HG03558 (cell line): Measurements from ENCODE around the gene DCTN3.
"Not testable (repeated sequence)": the region's sequence is repeated elsewhere in the genome, so short reads cannot be mapped to it uniquely, and the experiment has no call there.

ENCODE experiments used
- ATAC-seq: cut with Tn5 transposase; IDR thresholded peaks from one replicate; pipeline ENCODE4 v1.9.1; 2021; ENCODE audit warnings: moderate number of reproducible peaks; ENCODE audit not compliant: unreplicated experiment; ENCODE audit errors: extremely low read depth

Gene DCTN3

GRCh38 chr9:34647651-34648050 is 27.4 kb upstream of the DCTN3 start:
- no peak for ATAC-seq

DNA sequence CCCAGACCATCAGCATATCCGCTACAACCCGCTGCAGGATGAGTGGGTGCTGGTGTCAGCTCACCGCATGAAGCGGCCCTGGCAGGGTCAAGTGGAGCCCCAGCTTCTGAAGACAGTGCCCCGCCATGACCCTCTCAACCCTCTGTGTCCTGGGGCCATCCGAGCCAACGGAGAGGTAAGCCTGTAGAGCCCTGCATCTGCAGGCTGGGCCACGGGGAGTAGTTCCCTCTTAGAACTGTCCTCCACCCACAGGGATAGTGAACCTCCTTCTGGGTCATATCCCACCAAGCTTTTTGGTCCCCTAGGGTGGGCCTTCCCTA is 26.7 kb upstream of the DCTN3 start:
- no peak for ATAC-seq

DNA sequence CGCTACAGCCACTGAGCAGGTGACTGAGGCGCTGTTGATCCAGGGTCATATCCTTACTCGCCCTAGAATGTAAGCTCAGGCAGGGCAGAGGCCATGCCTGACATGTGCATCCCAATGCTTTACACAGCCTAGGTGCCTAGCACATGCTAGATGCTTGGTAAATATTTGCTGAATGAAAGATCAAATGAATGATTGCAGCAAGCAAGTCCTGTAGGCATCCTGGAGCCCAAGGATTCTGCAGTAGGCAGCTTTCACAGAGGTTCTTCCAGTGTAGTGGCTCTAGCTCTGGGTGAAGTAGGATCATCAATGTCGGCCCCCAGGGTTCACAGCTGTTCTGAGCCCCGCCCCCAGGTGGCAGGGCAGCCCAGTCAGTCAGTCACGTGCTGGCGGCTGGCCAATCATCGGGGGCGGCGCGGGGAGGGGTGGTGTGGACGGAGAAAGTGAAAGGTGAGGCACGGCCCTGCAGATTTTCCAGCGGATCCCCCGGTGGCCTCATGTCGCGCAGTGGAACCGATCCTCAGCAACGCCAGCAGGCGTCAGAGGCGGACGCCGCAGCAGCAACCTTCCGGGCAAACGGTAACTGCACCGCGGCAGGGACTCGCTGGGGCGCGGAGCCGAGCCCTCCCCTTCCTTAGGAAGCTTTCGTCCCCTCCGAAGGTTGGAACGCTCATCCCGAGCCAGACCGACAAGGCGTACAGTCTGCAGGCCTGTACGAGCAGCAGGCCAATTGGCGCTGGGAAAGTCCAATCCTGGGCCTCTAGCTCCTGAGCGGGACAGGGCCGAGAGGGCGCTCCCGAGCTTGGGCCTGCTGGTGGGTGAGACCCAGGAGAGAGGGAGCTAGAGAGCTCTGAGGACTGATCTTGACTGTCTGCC is 26.2 kb upstream of the DCTN3 start, which contains the start of gene GALT:
TSS of gene GALT (plus strand) at position 465 of the 873 bp plus-strand sequence. CDS start at position 495, 30 bp downstream.
- ATAC-seq, result peak; percentile 51

DNA sequence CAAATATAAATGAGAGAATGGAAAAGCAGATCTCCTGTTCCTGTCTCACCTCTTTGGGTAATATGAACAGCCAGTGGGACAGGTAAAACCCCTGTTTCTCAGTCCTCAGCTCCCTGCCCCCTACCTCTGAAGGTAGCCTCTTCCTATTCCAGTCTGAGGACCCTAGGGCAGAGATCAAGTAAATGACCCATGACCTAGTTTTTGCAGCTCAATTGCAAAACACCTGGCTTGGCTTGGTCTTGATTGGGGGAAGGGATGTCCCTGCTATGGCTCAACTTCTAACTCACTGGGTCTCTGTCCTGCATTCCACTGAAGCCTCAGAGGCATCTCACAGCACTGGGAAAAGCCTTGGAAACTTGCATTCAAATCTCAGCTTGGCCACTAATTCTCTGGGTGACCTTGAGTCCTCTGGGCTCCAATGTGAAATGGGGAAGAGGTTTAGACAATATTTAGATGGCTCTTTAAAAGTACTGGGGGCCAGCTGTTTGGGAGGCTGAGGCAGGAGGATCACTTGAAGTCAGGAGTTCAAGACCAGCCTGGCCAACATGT is 24.5 kb upstream of the DCTN3 start:
- ATAC-seq, result no peak

GRCh38 chr9:34642679-34643078 is 22.4 kb upstream of the DCTN3 start:
- ATAC-seq, result no peak

- not testable (repeated sequence) for ATAC-seq
Measured at GRCh38 chr9:34639322-34639721, 19.0 kb upstream of the DCTN3 start.

DNA sequence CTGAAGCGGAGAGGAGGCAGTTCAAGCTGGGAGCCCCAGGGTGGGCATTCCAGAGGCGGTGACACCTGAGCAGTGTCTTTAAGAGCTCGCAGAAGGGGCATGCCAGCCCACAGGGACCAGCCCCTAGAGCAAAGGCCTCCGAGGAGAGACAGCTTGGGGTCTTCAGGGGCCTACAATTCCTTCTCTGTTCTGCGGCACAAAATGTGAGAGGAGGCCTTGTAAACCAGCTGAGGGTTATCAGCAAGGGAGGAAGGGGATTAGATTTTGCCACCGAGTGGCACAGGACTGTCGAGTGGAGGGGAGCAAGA is 17.8 kb upstream of the DCTN3 start:
- no peak for ATAC-seq

DNA sequence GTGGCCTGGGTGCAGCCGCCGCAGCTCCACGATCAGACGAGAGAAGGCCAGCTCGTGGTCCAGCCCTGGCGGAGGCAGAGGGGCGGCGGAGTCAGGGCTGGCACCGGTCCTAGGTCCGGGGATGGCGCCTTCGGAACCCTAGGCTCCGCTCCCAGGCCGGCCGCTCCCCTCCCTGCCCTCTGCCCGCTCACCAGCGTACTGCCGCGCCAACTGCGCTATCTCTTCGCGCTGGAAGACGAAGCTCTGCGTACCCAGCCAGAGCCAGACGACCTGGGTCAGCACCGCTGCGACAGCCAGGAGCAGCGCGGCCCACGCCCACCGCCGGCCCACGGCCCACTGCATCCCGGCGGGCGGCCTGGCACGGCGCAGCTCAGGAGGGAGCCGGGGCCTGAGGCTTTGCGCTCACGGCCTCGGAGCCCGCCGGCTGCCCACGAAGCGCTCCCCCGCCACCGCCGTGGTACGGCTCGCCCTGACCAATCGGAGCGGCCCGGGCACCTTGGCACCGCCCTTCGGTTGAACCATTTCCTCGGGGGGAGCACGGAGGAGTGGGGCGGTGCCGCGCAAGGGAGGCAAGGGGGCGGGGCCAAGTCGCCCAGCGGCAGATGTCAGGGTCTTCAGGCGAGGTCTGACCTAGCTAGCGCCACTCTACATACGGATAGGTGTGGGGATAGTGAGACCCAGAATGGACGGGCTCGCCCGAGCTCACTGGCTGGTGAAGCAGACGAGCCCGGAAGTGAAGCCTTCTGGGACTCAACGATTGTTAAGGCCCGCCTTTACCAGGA is 17.3 kb upstream of the DCTN3 start, which contains the start of gene SIGMAR1:
TSS of gene SIGMAR1 (minus strand) at position 432 of the 782 bp plus-strand sequence. CDS start at position 342, 90 bp downstream.
- peak; percentile 75 for ATAC-seq

- ATAC-seq, result no peak
Measured at GRCh38 chr9:34636791-34637355, 16.6 kb upstream of the DCTN3 start.

DNA sequence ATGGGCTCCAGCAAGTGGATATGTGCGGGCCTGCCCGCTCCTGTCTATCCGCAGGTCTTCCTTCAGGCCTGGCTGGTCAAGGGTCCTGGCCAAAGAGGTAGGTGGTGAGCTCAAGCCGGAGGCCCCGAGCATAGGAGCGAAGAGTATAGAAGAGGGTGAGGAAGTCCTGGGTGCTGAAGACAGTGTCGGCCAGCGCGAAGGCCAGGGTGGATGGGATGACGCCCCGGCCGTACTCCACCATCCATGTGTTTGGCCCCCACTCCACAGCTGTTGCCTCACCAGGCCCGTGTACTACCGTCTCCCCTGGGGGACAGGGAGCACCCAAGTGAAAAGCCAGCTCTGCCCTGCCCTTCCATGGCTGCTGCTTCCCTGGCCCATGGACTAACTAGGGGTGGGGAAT is 15.3 kb upstream of the DCTN3 start:
- ATAC-seq, result no peak

DNA sequence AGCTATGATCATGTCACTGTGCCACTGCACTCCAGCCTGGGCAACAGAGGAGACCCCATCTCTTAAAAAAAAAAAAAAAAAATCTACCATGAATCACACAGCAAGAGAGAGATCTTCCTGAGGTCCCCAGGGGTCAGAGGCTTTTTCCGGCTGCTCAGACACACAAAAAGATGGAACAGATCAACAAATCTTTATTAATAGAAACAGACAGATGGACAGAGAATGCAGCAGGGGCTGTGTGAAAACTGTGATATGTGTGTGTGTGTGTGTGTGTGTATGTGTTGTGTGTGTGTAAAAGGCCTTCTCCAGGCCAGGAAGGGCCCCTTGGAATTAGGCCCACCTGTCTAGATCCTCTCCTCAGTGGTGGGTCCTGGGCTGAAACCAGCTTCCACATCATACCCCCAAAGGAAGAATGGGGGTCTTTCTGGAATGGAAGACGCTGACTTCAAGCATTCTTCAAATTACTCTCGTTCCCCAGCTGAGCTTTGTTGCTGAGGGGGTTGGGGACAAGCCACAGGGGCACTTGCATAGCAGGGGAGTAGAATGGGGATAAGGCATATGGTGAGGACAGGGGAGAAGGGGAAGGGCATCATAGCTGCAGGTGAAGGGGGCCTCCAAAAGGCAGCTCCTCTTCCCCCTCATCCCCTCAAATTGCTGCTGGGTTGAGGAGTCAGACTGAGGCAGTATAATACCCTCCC is 14.4 kb upstream of the DCTN3 start:
- ATAC-seq, result no peak

- ATAC-seq, result no peak
Measured at GRCh38 chr9:34633851-34634550, 13.7 kb upstream of the DCTN3 start.

GRCh38 chr9:34633166-34633565 is 12.9 kb upstream of the DCTN3 start:
- ATAC-seq, result no peak

DNA sequence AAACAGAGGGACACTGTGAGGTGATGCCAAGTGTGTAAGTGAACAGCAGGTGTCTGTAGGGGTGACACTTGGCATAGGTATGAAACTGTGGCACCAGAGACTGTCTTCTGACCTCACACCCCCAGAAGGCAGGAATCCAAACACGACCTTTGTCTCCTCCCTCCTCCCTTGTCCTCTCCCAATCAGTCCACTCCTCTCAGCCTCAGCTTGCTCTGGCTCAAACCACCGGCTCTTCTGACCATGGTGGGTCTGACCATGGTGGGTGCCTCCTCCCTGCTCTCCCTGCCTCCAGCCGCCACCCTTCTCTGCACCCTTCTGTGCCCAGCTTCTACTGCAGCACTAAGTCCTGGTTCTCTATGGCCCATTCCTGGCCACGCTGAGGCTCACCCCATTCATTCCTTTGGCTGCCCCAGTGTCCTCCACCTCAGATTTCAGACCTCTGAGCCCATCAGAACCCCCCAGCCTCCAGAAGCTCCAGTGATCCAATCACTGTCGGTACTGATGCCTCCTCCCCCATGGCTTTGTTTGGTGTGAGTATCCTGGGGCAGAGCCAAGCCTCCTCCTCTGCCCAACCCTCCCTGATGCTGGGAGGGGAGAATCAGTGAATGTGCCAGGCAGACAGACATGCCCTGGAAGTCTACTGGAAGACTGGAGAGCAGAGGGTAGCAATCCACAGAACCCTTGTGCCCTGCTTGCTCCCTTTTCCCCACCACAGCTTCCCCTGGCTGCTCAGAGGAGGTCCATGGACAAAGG is 10.3 kb upstream of the DCTN3 start:
- ATAC-seq, result no peak

GRCh38 chr9:34629491-34629808 is 9.2 kb upstream of the DCTN3 start:
- ATAC-seq, result no peak

GRCh38 chr9:34628656-34629490 is 8.6 kb upstream of the DCTN3 start, which contains the start of gene ARID3C:
Gene ARID3C (minus strand): TSS chr9:34629066. CDS start chr9:34628014, 1,052 bp downstream.
- ATAC-seq, result no peak

GRCh38 chr9:34627716-34628655 is 7.7 kb upstream of the DCTN3 start:
- ATAC-seq, result no peak
